ENCODE measurements around the gene PCDH15. TPM values are rescaled to one million over a fixed set of nuclear protein-coding genes. Genes with fewer than 3 reads are reported as not detected.

PCDH15 gene
- total and polyA plus RNA-seq, 2 of the 8 experiments (the other 6 are each of a cell fraction or from before 2014, with no cell fraction given), result 0.11 TPM; not detected in 1

- TF ChIP-seq MAX (IDR thresholded peaks at IDR 0.05) (no peak), BCL11A (IDR thresholded peaks at IDR 0.05; ENCODE audit: low read depth in 2 of 2, low read length in 2 of 2) (no peak), TAF1 (IDR thresholded peaks at IDR 0.05; ENCODE audit: low read depth, low read length) (no peak)
Measured at GRCh38 chr10:53808677-53809372, 992.2 kb downstream of the PCDH15 start (continued).
